Brain pericyte (primary cell): ENCODE measurements around the gene NCCRP1.

Source experiments
- DNase-seq: peaks from one replicate; pipeline ENCODE4 v3.0.0-alpha.2; 2012; ENCODE audit warnings: low read depth, low spot score

The NCCRP1 gene

DNA sequence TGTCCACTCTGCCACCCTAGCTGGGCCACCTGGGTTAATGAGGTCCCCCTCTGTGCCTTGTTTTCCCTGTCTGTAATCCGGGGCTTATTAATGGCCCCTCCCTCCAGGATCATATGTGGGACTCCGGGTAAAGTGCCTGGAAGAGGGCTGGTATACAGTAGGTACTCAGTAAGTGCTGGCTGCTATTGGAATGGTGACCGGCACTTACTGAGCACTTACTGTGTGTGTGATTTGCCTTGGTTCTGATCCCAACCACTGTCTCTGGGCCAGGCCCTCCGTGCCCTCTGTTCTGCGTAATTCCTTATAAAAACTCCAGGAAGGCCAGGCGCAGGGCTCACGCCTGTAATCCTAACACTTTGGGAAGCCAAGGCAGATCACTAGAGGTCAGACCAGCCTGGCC lies 30.9 kb upstream of the NCCRP1 start:
- DNase-seq = no peak

DNA sequence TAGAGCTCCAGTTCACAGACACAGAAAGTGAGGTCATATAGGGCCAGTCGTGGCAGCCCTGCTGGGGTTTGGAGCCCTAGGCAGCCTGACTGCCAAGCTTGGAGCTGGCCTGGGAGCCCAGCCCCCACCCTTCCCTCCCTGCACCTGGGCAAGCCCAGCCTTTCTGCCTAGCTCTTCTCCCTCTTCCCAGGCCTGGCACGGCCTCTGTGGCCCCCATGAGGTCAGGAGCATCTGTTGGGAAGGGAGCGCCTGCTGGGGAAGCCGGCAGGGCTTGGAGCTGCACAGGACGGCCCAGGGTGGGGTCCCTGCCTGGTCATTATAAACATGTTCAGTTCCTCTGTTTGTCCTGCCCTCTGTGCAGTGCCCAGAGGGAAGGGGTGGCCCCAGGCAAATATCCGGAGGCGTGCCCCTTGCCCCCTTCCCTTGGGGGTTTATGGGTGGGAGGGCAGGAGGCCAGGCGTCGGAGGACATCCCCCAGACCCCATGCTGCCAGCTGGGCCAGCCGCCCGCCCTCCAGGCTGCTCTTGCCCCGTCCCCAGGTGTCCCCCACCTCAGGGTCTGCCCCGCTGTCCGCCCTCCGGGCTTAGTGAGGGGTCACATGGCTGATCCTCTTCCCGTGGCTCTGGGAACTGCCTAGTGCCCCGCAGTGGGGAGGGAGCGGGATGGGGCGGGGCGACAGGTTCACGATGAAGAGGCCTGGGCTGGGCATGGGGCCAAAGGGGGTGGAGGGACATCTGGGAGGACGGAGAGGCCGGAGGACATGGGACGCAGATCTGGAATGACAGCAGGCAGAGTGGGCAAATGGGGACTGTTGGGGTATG lies 30.0 kb upstream of the NCCRP1 start:
- DNase-seq = no peak

DNA sequence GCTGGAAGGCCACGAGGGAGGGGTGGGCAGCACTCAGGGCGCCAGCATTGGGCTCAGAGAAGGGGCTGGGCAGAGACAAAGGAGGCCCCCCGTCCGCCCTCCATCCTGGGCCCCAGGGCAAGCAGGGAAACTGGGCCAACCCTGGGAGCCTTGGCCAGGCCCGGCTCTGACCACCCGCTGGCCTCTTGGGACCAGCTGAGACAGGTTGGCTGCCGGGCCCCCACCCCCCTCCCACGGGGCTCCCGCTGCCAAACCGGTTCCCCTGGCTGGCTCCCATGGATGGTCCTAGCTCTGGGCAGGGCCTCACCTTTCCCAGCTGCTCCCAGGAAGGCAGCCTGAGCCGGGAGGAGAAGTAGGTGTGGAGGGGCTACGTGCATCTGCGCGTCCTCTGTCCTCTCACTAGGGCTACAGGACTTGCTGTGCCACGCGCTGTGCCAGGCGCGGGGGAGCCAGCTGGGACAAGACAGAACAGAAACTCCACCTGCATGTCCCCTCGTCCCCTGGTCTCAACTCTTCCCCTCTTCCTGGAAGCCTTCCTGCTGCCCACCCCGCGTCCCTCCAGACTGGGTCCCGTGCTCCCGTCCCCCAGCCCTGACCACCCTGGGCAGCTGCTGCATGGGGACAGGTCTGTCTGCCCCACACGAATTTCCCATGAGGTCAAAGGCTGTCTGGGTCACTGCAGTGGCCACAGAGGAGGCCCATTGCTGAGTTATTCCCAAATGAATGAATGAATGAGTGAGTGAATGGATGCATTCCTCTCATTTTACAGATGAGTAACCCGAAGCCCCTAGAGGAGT lies 29.1 kb upstream of the NCCRP1 start:
- DNase-seq = no peak

DNA sequence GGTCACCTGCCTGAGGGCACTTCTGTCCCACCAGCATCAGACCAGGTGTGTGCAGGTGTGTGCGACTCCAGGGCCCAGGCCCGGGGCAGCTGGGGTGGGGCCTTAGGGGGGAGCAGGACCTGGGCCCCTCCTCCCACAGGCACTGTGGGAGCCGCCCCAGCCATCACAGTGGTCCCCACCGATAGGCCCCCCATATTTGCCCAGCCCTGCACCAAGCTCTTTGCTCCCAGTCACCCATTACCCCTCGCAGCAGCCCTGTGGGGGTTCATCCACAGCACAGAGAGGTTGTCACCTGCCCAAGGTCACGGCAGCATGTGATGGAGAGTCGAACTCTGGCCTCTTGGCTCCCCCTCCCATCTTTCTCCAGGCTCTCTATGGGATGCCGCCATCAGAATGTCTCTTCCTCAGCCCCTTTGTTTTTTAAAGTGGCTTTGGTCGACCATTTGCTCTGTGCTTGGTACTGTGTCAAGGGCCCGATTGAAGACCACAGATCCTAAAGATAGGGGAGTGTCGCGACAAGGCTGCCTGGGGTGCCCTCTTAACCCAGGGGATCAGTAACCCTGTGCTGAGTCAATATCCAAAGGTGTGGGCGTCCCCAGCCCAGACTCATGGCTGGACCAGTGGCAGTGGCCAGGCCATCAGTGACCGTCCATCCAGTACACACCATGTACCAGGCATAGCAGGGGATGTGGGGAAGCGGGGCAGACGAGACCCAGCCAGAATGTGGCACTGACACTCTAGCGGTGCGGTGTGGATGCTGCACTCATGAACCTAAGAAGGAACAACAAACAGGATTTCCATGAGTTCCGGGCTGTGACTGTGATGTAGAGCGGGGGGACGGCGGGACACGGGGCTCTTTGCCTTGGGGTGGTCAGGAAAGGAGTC lies 28.3 kb upstream of the NCCRP1 start:
- DNase-seq = no peak

DNA sequence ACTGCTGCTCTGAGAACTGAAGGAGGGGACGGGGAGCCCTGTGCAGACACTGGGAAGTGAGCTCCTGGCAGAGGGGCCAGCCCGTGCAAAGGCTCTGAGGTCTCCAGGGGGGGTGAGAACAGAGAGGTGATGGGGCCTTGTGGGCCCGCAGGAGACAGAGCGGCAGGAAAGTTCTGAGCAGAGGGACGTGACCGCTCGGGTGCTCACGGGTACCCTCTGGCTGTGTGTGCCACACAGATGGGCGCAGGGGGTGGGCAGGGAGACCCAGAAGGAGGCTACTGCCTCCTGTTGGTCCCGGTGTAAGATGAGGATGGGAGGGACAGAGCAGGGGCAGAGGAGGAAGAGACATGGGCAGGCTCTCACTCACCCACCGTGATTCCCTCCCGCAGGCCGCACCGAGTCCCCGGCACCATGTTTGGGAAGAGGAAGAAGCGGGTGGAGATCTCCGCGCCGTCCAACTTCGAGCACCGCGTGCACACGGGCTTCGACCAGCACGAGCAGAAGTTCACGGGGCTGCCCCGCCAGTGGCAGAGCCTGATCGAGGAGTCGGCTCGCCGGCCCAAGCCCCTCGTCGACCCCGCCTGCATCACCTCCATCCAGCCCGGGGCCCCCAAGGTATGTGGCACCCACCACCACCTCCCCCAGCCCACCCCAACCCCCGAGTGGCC lies 27.5 kb upstream of the NCCRP1 start:
- no peak for DNase-seq

DNA sequence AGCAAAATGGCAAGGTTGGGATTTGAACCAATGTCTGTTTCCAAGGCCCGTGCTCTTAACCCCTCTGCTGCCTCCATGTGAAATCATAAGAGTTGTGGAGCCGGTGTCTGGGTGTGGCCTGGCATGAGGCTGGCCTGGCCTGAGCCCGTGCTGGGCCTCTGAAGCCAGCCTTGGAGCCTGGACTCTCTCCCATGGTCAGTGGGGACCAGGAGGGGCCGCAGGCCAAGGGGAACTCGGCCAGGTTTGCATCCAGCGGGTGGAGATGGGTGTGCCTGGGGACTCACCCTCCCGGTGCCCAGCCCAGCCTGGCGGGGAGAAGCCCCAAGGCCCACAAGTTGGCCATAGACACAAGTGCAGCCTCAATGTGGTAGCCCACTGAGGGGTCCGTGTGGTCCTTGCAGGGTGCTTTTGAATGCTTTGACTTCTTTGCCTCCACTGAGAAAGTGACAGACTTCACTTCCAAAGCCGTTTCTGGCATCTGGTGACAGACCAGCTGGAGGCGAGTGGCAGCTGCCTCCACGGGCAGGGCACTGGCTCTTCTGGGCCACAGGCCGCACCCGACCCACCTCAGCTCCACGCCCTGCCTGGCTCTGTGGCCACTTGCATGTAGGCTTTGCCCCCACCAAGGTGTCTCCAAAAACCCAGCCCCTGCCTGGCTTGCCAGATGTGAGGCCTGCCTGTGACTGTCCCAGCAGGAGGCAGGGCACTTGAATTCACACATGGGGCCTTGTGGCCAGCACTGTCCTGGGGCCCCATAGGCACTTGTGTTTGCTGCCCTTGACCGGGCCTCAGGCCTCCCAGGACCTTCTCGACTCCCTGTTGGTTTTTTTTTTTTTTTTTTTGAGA lies 26.2 kb upstream of the NCCRP1 start:
- DNase-seq = no peak

DNA sequence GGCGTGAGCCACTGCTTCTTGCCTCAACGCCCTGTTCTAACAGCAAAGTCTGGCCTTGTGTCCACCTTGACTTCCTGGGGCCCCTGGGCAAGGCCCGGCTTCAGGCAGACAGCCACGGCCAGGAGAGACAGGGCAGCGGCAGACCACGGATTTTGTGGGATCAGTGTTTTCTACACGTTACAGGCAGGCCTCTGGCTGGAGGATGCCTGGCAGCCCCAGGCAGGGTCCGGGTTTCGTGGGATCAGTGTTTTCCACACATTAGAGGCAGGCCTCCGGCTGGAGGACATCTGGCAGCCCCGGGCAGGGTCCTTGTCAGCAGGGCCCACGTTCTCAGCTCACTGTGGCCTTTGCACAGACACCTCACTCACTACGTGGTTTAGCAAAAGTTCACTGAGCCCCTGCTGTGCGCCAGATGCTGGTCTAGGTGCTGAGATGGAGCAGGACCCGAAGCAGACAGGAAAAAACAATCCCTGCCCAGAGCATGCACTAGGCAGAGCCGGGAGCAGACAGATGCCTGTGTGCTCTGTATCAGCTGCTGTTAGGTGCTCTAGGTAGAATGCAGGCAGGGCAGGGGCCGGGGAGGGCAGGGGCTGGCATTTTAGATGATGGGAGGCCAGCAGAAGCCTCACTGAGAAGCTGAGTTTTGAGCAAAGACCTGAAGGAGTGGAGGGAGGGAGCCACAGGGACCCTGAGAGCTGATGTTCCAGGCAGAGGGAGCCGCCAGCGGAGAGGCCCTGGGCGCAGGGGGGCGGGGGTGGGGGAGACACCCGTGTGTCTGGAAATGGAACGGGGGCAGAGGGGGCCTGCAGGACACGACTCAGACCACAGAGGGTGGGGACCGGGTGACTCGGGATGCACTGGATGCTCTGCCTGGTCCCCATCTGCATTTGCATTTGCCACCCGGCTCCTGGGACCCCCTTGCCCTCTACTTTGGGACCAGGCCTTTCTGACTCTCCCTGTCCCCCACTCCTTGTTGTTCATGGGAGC lies 25.0 kb upstream of the NCCRP1 start:
- peak; percentile 31 for DNase-seq

DNA sequence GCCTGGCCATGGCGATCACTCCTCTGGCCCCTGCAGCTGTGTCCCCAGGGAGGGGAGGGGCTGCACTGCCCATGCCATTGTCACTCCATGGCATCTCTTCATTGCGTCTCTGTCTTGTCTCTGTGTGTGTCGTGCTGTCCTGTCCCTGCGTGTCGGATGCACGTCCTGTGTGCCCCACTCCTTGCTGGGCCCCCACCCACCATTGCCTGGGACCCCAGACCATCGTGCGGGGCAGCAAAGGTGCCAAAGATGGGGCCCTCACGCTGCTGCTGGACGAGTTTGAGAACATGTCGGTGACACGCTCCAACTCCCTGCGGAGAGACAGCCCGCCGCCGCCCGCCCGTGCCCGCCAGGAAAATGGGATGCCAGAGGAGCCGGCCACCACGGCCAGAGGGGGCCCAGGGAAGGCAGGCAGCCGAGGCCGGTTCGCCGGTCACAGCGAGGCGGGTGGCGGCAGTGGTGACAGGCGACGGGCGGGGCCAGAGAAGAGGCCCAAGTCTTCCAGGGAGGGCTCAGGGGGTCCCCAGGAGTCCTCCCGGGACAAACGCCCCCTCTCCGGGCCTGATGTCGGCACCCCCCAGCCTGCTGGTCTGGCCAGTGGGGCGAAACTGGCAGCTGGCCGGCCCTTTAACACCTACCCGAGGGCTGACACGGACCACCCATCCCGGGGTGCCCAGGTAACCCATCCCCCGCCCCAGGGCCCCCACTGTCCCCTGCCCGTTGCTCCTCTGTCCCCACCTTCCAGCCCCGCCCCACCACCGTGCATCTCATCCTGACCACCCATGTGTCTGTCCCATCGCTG lies 23.9 kb upstream of the NCCRP1 start:
- DNase-seq = no peak

DNA sequence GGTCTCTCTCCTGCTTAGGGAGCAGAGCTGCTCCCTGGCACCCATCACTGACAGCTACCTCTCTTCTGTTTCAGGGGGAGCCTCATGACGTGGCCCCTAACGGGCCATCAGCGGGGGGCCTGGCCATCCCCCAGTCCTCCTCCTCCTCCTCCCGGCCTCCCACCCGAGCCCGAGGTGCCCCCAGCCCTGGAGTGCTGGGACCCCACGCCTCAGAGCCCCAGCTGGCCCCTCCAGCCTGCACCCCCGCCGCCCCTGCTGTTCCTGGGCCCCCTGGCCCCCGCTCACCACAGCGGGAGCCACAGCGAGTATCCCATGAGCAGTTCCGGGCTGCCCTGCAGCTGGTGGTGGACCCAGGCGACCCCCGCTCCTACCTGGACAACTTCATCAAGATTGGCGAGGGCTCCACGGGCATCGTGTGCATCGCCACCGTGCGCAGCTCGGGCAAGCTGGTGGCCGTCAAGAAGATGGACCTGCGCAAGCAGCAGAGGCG lies 23.2 kb upstream of the NCCRP1 start:
- no peak for DNase-seq

DNA sequence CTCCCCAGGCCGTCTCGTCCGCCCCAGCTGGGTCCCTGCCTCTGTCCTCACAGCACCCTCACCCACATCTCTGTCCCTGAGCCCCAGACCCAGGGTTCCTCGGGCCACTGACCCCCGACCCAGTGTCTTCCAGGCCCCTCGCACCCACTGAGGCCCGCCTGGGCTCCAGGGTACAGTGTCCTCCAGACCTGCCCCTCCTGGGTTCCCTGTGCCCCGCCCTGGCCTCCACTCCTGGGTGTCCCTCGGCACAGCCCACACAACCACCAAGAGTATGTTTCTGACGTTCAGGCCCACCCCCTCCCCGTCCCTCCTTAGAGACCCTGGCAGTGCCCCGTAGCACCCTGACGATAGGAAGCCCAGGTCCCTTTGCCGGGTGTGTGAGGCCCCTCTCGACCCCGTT lies 22.6 kb upstream of the NCCRP1 start:
- no peak for DNase-seq

DNA sequence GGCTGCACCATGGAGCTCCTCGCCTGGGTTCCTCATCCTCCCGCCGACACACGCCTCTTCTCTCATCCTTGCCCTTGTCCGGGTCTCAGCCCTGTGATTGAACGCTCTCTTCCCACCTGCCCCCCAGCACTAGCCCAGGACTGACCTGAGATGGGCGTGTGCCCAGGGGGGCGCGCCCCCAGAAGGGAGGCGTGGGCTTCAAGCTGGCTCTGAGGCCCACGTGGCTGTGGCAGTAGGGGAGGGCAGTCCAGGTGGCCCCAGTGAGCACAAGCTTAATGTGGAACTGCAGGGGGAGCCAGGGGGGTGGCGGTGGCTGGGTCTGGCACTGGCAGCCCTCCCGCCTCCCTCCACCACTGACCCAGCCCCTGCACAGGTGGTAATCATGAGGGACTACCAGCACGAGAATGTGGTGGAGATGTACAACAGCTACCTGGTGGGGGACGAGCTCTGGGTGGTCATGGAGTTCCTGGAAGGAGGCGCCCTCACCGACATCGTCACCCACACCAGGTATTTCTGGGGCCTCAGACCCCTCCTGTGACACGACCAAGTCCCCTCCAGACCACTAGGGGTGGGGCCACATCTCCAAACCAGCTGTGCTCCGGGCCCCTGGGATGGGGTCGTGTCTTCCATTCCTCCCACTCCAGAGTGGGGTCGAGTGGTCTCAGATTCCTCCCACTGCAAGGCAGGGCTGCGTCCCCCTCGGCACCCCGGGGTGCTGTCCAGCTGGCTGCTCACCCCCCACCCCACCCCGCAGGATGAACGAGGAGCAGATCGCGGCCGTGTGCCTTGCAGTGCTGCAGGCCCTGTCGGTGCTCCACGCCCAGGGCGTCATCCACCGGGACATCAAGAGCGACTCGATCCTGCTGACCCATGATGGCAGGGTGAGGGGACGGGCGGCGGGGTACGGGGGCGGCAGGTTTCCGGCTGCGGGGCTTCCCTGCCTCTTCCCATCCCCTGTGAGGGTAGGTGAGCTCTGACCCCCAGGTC lies 21.9 kb upstream of the NCCRP1 start:
- DNase-seq = no peak

DNA sequence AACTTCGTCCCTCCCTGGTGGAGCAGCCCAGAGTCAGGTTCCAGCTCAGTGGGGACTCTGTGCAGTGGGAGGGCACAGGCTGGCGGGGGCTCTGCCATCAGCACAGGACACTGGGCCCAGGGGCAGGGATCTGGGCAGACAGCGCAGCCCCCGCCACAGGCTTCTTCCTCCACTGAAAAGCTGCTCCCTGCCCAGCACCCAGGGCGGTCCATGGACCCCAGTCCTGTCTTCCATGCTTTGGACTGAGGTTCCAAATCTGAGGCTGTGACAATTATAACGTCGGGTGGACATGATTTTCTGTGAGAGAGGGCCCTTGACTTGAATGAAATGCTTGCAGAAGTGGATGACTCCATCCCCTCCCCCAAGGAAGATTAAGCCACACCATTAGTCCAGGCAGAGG lies 21.2 kb upstream of the NCCRP1 start:
- DNase-seq = no peak

DNA sequence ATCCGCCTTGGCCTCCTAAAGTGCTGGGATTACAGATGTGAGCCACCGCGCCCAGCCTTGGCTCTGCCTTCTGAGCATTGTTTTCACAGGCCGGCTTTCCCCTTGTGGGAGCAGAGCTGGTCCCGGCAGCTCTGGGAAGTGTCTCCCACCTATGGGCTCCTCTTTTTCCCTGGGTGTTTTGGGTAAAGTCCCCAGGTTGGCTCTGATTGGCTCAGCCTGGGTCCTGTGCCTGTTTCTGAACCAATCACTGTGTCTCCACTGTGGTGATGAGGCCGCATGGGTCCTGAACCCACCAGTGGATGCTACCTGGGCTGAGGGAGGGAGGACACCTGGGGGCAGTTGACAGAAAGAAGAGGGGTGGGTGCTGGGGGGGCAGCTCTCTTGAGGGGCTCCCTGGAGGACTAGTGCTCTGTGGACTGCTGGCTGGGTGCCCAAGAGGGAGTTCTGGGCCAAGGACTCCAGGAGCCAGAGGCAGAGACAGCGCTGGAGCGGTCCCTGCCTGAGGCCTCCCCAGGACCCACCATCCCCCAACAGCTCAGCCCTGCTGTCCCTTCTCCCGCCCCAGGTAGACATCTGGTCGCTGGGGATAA lies 19.6 kb upstream of the NCCRP1 start:
- no peak for DNase-seq

DNA sequence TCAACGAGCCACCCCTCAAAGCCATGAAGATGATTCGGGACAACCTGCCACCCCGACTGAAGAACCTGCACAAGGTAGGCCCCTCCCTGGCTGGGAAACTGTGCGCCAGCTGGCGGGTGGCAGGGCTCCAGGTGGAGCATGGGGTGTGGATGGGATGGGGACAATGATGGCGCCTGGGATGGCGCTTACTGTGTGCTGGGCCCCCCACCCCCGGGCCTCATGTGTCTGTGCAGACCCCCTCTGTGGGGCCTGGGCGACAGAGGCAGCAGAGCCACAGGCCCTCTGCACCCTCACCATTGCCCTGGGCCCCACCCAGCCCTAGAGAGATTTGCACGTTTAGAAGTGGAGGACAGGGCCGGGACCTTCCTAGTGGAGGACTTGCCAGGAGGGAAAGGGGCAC lies 19.0 kb upstream of the NCCRP1 start:
- no peak for DNase-seq

DNA sequence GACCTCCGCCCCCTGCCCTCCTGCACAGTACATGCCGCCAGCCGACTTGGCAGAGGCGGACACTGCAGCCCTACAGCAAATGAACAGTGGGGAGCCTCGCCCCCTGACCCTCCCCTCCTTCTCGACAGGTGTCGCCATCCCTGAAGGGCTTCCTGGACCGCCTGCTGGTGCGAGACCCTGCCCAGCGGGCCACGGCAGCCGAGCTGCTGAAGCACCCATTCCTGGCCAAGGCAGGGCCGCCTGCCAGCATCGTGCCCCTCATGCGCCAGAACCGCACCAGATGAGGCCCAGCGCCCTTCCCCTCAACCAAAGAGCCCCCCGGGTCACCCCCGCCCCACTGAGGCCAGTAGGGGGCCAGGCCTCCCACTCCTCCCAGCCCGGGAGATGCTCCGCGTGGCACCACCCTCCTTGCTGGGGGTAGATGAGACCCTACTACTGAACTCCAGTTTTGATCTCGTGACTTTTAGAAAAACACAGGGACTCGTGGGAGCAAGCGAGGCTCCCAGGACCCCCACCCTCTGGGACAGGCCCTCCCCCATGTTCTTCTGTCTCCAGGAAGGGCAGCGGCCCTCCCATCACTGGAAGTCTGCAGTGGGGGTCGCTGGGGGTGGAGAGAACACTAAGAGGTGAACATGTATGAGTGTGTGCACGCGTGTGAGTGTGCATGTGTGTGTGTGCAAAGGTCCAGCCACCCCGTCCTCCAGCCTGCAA lies 18.3 kb upstream of the NCCRP1 start:
- no peak for DNase-seq

DNA sequence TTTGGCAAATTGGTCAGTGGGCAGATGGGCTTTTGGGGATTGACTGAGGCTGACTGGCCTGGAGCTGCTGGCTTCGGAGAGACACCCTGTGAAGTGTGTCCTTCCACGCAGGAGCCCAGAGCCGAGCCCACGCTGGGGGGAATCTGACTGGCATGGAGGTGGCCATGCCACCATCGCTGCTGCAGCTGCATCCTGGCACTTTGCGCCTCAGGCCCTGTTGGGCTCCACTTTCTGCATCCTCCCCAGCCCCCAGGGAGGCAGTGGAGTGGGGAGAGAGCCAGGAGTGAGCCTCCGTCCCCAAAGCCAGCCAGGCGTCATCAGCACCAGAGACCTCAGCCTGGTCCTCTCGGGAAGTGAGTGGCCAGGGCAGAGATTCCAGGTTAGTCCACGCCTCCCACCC lies 17.0 kb upstream of the NCCRP1 start:
- no peak for DNase-seq
